ENCODE data around the gene CCDC142. TPM values are rescaled to one million over a fixed set of nuclear protein-coding genes. Genes with fewer than 3 reads are reported as not detected.
A peak's percentile ranks its signal among the peaks of the same experiment; 100 is the strongest.

Gene CCDC142
- total and polyA plus RNA-seq, 9 of the 15 experiments (the other 6 are each of a cell fraction or from before 2014, with no cell fraction given) = 0.55 to 11.7 (median 7.2) TPM

DNA sequence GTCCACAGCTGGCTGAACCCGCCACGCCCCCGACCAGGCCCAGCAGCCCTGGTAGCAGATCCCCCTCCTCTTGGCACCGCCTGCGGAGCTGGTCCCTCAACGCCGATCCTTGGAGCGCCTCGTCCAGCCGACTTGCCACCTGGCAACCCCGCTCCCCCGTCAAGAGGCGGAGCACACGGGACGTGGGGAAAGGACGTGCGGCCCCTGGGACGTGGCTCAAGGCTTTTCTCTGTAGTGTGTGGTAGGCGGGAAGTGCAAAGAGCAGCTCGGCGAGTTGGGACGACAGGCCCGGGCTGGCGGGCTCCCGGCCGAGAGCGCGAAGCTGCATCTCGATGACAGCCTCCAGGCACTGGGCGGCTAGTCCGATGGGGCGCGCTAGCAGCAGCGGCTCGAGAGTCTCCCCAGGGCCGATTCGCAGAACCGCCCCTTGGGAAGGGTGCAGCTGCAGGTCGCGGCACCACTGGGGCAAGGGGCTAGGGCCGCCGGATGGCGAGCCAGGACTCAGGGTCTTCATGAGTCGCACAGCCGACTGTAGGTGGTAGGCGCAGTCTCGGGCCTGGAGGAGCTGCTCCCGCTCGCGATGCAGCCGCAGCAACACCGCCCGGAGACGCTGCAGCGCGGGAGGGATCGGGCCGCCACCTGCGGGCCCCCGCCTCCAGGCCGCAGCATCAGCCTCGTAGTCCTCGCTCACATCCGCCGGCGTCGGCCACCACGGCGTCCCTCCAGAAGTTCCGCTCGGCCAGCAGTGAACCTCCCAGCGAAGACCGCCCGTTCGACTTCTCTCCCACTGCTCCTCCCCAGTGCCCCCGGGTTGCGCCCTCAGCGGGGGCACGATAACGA lies 617 bp downstream of the CCDC142 start (continued):
- TF ChIP-seq, protein P1, sequence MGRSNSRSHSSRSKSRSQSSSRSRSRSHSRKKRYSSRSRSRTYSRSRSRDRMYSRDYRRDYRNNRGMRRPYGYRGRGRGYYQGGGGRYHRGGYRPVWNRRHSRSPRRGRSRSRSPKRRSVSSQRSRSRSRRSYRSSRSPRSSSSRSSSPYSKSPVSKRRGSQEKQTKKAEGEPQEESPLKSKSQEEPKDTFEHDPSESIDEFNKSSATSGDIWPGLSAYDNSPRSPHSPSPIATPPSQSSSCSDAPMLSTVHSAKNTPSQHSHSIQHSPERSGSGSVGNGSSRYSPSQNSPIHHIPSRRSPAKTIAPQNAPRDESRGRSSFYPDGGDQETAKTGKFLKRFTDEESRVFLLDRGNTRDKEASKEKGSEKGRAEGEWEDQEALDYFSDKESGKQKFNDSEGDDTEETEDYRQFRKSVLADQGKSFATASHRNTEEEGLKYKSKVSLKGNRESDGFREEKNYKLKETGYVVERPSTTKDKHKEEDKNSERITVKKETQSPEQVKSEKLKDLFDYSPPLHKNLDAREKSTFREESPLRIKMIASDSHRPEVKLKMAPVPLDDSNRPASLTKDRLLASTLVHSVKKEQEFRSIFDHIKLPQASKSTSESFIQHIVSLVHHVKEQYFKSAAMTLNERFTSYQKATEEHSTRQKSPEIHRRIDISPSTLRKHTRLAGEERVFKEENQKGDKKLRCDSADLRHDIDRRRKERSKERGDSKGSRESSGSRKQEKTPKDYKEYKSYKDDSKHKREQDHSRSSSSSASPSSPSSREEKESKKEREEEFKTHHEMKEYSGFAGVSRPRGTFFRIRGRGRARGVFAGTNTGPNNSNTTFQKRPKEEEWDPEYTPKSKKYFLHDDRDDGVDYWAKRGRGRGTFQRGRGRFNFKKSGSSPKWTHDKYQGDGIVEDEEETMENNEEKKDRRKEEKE (IDR thresholded peaks at IDR 0.05; ENCODE audit: borderline replicate concordance in 1 of 2, control insufficient read depth in 1 of 2, low read depth in 2 of 2, low read length in 1 of 2) = 0 out of 4 replicates have a peak, but pooled peaks of 1 of the 2 experiments have one; percentile 17
- TF ChIP-seq ZBTB11 (CRISPR knock-in tag; IDR thresholded peaks at IDR 0.05) (peak in 1 of 3 experiments; percentile 71; a peak in 2 of 6 replicates), RBM22 (IDR thresholded peaks at IDR 0.05; ENCODE audit: low read depth, low read length, poor library complexity, severe bottlenecking) (peak; percentile 30), BRCA1 (IDR thresholded peaks at IDR 0.05) (no peak), BRCA1 (CRISPR knock-in tag; IDR thresholded peaks at IDR 0.05) (no peak), TARDBP (IDR thresholded peaks at IDR 0.05) (0 out of 2 replicates have a peak, but pooled peaks have one; percentile 16), ELK1 (CRISPR knock-in tag; IDR thresholded peaks at IDR 0.05) (no peak), ZC3H11A (IDR thresholded peaks at IDR 0.05; ENCODE audit: low read depth, low read length) (no peak), SIN3A (IDR thresholded peaks at IDR 0.05; ENCODE audit: borderline replicate concordance in 2 of 2, control insufficient read depth in 1 of 2, low read depth in 2 of 2, low read length in 2 of 2) (peak; percentile 8 to 74; a peak in 1 of 4 replicates), MECOM (CRISPR knock-in tag; IDR thresholded peaks at IDR 0.05) (no peak), HBP1 (CRISPR knock-in tag; IDR thresholded peaks at IDR 0.05) (no peak)
- TF ChIP-seq, protein P2, sequence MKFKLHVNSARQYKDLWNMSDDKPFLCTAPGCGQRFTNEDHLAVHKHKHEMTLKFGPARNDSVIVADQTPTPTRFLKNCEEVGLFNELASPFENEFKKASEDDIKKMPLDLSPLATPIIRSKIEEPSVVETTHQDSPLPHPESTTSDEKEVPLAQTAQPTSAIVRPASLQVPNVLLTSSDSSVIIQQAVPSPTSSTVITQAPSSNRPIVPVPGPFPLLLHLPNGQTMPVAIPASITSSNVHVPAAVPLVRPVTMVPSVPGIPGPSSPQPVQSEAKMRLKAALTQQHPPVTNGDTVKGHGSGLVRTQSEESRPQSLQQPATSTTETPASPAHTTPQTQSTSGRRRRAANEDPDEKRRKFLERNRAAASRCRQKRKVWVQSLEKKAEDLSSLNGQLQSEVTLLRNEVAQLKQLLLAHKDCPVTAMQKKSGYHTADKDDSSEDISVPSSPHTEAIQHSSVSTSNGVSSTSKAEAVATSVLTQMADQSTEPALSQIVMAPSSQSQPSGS (CRISPR knock-in tag; IDR thresholded peaks at IDR 0.05) = 0 out of 2 replicates have a peak, but pooled peaks have one; percentile 32

Data from K562 (cell line).